HepG2 (cell line): ENCODE data around the gene PRKCB. TPM values are rescaled to one million over a fixed set of nuclear protein-coding genes. Genes with fewer than 3 reads are reported as not detected.

Source experiments
- ATAC-seq: fragments of 200-7000 bp; cut with Tn5 transposase; 3 replicates; pipeline ENCODE4 v1.9.1; 2020; ENCODE audit warnings: mild to moderate bottlenecking, moderate library complexity
- BruUV-seq: library from RNA; stranded (reverse); fragments of 400-500 nt; replicated peaks from 2 replicates; lab custom pipeline; 2021; lab: Mats Ljungman, UMichigan
- CTCF ChIA-PET: fragments of 300-600 bp; formaldehyde crosslinking; extraction: SDS; loops from one replicate; lab custom pipeline; 2021; ENCODE audit warnings: low total read pairs, inconsistent platforms, low intra/inter-chr PET ratio; lab: Yijun Ruan, JAX
- POLR2A ChIA-PET: fragments of 350-600 bp; sonication (Branson Sonifier 250); formaldehyde crosslinking; loops from one replicate; lab custom pipeline; 2020; ENCODE audit warnings: antibody characterized with exemption, inconsistent platforms; lab: Yijun Ruan, JAX
- DNase-seq: peaks from one replicate; pipeline ENCODE4 v3.0.0-alpha.2; 2015; ENCODE audit warnings: low spot score
- FAIRE-seq: peaks from 3 replicates; lab custom pipeline; 2011; peaks lifted over from hg19 to GRCh38; lab: Jason Lieb, UNC
- H2AFZ ChIP-seq: one replicate; pipeline ENCODE4 v1.6.1; 2011; ENCODE audit warnings: low read length, inconsistent platforms
- H3K27ac ChIP-seq: fragments of 300-600 bp; 3 replicates; pipeline ENCODE4 v1.8.0; 2011; ENCODE audit warnings: mixed run types, mild to moderate bottlenecking, mixed read lengths, low read length, inconsistent platforms; ENCODE audit not compliant: insufficient read depth; ENCODE audit errors: extremely low read length
- H3K27me3 ChIP-seq, 2 experiments: fragments of 200-600 bp in 1 of 2; 2 replicates in 1 of 2; 3 replicates in 1 of 2; pipeline versions ENCODE4 v1.6.0 to v1.8.0; 2011; ENCODE audit warnings: low read length in 2 of 2, mild to moderate bottlenecking in 2 of 2, moderate library complexity in 2 of 2, inconsistent platforms in 1 of 2; ENCODE audit not compliant: insufficient read depth in 2 of 2, control insufficient read depth in 1 of 2
- H3K36me3 ChIP-seq, 2 experiments: fragments of 200-600 bp in 1 of 2; replicated peaks in 1 of 2; 2 replicates in 1 of 2; 3 replicates in 1 of 2; pipeline versions ENCODE4 v1.5.1 to v1.8.0; 2011; ENCODE audit warnings: low read length in 2 of 2, inconsistent platforms in 1 of 2; ENCODE audit not compliant: insufficient read depth in 2 of 2, control insufficient read depth in 1 of 2
- H3K4me1 ChIP-seq: 2 replicates; pipeline ENCODE4 v1.5.1; 2012; ENCODE audit warnings: low read length, inconsistent platforms; ENCODE audit not compliant: insufficient read depth
- H3K4me2 ChIP-seq: 2 replicates; pipeline ENCODE4 v1.6.0; 2011; ENCODE audit warnings: low read depth, low read length, inconsistent platforms
- H3K4me3 ChIP-seq, 3 experiments: fragments of 200-600 bp in 1 of 3; sonication (generic), shearing (Covaris generic) in 1 of 3; replicated peaks in 1 of 3; 2 replicates each; pipeline ENCODE4 v1.5.1; 2011 to 2016; ENCODE audit warnings: low read length in 3 of 3, inconsistent platforms in 2 of 3, low read depth in 2 of 3, mild to moderate bottlenecking in 2 of 3, control low read depth in 1 of 3, mixed read lengths in 1 of 3; ENCODE audit not compliant: insufficient read depth in 1 of 3
- H3K79me2 ChIP-seq: one replicate; pipeline ENCODE4 v1.6.1; 2011; ENCODE audit warnings: low read length, inconsistent platforms; ENCODE audit not compliant: insufficient read depth
- H3K9ac ChIP-seq: 2 replicates; pipeline ENCODE4 v1.6.0; 2011; ENCODE audit warnings: mild to moderate bottlenecking, low read depth, low read length, inconsistent platforms; ENCODE audit not compliant: insufficient read depth
- H3K9me3 ChIP-seq: 2 replicates; pipeline ENCODE4 v1.5.1; 2012; ENCODE audit warnings: mild to moderate bottlenecking, low read length
- H4K20me1 ChIP-seq: 2 replicates; pipeline ENCODE4 v1.6.0; 2011; ENCODE audit warnings: inconsistent platforms, mild to moderate bottlenecking, low read length, moderate library complexity; ENCODE audit not compliant: insufficient read depth
- ATF7-NPFF ChIP-seq: sonication (generic); formaldehyde crosslinking; IDR thresholded peaks from 2 replicates; pipeline ENCODE4 v1.8.1; 2023; ENCODE audit warnings: mild to moderate bottlenecking, low read depth, missing genetic modification reagents, moderate library complexity
- CENPT ChIP-seq: sonication (generic); formaldehyde crosslinking; IDR thresholded peaks from 2 replicates; pipeline ENCODE4 v1.8.0; 2022; ENCODE audit warnings: low read depth, mild to moderate bottlenecking, moderate library complexity, missing genetic modification reagents
- FOSL1 ChIP-seq: sonication (generic); formaldehyde crosslinking; IDR thresholded peaks from 2 replicates; pipeline ENCODE4 v1.9.0; 2021; ENCODE audit warnings: missing genetic modification reagents, borderline replicate concordance
- KLF9 ChIP-seq: IDR thresholded peaks from 2 replicates; pipeline ENCODE4 v1.6.1; 2016; ENCODE audit warnings: low read depth
- ZBTB8A ChIP-seq: sonication (generic); formaldehyde crosslinking; IDR thresholded peaks from 2 replicates; pipeline ENCODE4 v1.4.0; 2020; ENCODE audit warnings: mild to moderate bottlenecking, low read depth, missing genetic modification reagents, borderline replicate concordance
- ZNF256 ChIP-seq: sonication (generic); formaldehyde crosslinking; conservative IDR thresholded peaks from 2 replicates; pipeline ENCODE4 v1.4.0; 2020; ENCODE audit warnings: missing genetic modification reagents
- ZNF570 ChIP-seq: sonication (generic); formaldehyde crosslinking; IDR thresholded peaks from 2 replicates; pipeline ENCODE4 v1.4.0; 2020; ENCODE audit warnings: mild to moderate bottlenecking, missing genetic modification reagents, borderline replicate concordance
- ZZZ3 ChIP-seq: sonication (generic); formaldehyde crosslinking; IDR thresholded peaks from 2 replicates; pipeline ENCODE4 v1.4.0; 2020; ENCODE audit warnings: missing genetic modification reagents, mild to moderate bottlenecking, borderline replicate concordance
- WGBS: methylation state at CpG from one replicate; pipeline ENCODE4 v1.1.6; 2017; ENCODE audit warnings: low lambda C conversion rate; 5-methylcytosine and 5-hydroxymethylcytosine counted together
- in situ Hi-C: cut with HindIII; loops from 2 replicates; pipeline ENCODE4 v1.10.0; 2017; ENCODE audit warnings: low pct_unique_long_range_greater_than_20kb; ENCODE audit not compliant: extremely low pct_ligation_motif_present
- intact Hi-C: fragments of 100-400 bp; cut with micrococcal nuclease; formaldehyde crosslinking; loops from one replicate; pipeline ENCODE4 v1.10.0; 2022; ENCODE audit not compliant: unreplicated experiment
- polyA plus RNA-seq, 8 experiments: library from polyadenylated mRNA; depleted of rRNA in 3 of 8; stranded (reverse) in 7 of 8; unstranded in 1 of 8; fragments of >200 nt; fragmentation: Illumina TruSeq in 4 of 8; extraction: Trizol in 4 of 8; gene quantifications; 2 replicates each; pipeline versions ENCODE4 v1.2.1 to v1.2.3, GENCODE V29; 2011 to 2016; ENCODE audit warnings: low read depth in 4 of 8, missing spikeins in 1 of 8, mixed read lengths in 1 of 8; ENCODE audit not compliant: insufficient read depth in 1 of 8
- total RNA-seq, 5 experiments: library from RNA; depleted of rRNA; stranded (reverse); fragments of >200 nt; fragmentation: Illumina TruSeq; extraction: Trizol; gene quantifications; 2 replicates each; pipeline ENCODE4 v1.2.3, GENCODE V29; 2016; ENCODE audit warnings: low read depth in 1 of 5
- TF ChIP-seq, protein P1 (sequence below): sonication (generic); formaldehyde crosslinking; IDR thresholded peaks from 2 replicates; pipeline ENCODE4 v1.5.1; 2020; ENCODE audit warnings: mild to moderate bottlenecking, missing genetic modification reagents, moderate library complexity
- TF ChIP-seq, protein P2 (sequence below): sonication (generic); formaldehyde crosslinking; IDR thresholded peaks from 2 replicates; pipeline ENCODE4 v1.5.1; 2020; ENCODE audit warnings: missing genetic modification reagents, mild to moderate bottlenecking, borderline replicate concordance

The PRKCB gene
- total and polyA plus RNA-seq, 2 of the 13 experiments (the other 11 are each of a cell fraction or from before 2014, with no cell fraction given) = 0.01 TPM; not detected in 1

DNA sequence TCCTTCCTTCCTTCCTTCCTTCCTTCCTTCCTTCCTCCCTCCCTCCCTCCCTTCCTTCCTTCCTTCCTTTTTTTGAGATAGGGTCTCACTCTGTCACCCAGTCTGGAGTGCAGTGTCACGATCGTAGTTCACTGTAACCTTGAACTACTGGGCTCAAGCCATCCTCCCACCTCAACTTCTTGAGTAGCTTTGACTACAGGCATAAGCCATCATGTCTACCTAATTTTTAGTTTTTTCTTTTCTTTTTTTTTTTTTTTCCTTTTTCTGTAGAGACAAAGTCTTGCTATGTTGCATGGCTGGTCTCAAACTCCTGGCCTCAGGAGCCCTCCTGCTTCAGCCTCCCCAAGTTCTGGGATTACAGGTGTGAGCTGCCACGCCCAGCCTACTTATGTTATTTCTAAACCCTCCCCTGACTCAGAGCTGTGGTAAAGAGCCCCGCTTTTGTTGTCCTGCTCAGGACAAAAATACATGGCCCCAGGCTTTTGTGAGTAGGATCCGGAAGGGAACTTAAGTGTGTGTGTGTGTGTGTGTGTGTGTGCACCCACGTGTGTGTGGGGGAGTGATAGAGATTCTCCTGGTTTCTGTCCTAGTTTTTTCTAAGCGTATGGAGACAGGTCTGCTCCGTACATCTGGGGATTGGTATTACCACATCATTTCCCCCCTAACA, 67.1 kb downstream of the PRKCB start:
- Histone ChIP-seq H3K9me3 (no peaks in the 10 kb centered on the region), H3K4me3 (no peak overlapping the region), H3K27me3 (peaks cover 2 to 17% of the 10 kb centered on the region in 2 experiments; a peak in 1 of 5 replicates), H3K9ac (no peak overlapping the region), H3K36me3 (no peaks in the 10 kb centered on the region), H4K20me1 (no peaks in the 10 kb centered on the region), H3K4me1 (no peaks in the 10 kb centered on the region), H3K27ac (no peak overlapping the region), H2AFZ (no peak overlapping the region), H3K4me2 (no peak overlapping the region)
- WGBS = 4% methylated on average over 8 of the region's 8 CpGs
- ATAC-seq = no peak
- no peak for DNase-seq
- FAIRE-seq = no peak
- intact Hi-C loops = loop anchor here (1.0 kb wide), 1 partner anchor 46 kb away; no protein-coding TSS in a partner anchor
- POLR2A ChIA-PET = no interaction called here
- no peak for TF ChIP-seq ZNF570 (CRISPR knock-in tag)
- no peak for TF ChIP-seq ZNF256 (CRISPR knock-in tag)
- TF ChIP-seq FOSL1 (CRISPR knock-in tag) = no peak
- no peak for TF ChIP-seq CENPT (CRISPR knock-in tag)
- TF ChIP-seq ZZZ3 (CRISPR knock-in tag) = no peak
- no peak for TF ChIP-seq KLF9 (CRISPR knock-in tag)
- TF ChIP-seq ATF7-NPFF = no peak
- TF ChIP-seq, protein P1, sequence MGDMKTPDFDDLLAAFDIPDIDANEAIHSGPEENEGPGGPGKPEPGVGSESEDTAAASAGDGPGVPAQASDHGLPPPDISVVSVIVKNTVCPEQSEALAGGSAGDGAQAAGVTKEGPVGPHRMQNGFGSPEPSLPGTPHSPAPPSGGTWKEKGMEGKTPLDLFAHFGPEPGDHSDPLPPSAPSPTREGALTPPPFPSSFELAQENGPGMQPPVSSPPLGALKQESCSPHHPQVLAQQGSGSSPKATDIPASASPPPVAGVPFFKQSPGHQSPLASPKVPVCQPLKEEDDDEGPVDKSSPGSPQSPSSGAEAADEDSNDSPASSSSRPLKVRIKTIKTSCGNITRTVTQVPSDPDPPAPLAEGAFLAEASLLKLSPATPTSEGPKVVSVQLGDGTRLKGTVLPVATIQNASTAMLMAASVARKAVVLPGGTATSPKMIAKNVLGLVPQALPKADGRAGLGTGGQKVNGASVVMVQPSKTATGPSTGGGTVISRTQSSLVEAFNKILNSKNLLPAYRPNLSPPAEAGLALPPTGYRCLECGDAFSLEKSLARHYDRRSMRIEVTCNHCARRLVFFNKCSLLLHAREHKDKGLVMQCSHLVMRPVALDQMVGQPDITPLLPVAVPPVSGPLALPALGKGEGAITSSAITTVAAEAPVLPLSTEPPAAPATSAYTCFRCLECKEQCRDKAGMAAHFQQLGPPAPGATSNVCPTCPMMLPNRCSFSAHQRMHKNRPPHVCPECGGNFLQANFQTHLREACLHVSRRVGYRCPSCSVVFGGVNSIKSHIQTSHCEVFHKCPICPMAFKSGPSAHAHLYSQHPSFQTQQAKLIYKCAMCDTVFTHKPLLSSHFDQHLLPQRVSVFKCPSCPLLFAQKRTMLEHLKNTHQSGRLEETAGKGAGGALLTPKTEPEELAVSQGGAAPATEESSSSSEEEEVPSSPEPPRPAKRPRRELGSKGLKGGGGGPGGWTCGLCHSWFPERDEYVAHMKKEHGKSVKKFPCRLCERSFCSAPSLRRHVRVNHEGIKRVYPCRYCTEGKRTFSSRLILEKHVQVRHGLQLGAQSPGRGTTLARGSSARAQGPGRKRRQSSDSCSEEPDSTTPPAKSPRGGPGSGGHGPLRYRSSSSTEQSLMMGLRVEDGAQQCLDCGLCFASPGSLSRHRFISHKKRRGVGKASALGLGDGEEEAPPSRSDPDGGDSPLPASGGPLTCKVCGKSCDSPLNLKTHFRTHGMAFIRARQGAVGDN (CRISPR knock-in tag) = no peak
- TF ChIP-seq ZBTB8A (CRISPR knock-in tag) = no peak
- TF ChIP-seq, protein P2, sequence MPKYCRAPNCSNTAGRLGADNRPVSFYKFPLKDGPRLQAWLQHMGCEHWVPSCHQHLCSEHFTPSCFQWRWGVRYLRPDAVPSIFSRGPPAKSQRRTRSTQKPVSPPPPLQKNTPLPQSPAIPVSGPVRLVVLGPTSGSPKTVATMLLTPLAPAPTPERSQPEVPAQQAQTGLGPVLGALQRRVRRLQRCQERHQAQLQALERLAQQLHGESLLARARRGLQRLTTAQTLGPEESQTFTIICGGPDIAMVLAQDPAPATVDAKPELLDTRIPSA (CRISPR knock-in tag) = no peak
- TF ChIP-seq, all 625 proteins: peak for 0
- H3K79me2 ChIP-seq = no peaks in the 10 kb centered on the region
- in situ Hi-C loops = no loop called here
- CTCF ChIA-PET = no interaction called here
- BruUV-seq = no TSS peak
